ENCODE data around the gene HFM1.

Gene HFM1

DNA sequence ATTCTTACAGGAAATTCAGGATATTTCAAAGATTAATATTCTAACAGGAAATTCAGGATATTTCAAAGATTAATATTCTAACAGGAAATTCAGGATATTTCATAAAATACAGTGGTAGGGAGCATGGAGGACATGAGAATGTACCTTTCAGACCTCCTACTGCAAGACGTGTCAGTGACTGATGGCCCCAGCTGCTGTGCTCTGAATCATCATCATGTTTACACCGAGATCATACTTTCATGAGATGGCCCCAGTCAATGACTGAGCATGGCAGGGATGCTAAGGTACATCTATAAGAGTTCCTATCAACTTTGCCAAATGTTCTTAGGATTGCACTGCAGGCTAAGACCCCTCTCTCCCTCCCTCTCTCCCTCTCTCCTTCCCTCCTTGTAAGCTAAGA lies 69.0 kb downstream of the HFM1 start:
- ChIA-PET CTCF (interaction anchor here (0.6 kb wide), 1 partner anchor 166 kb away, joined by 3 read pairs; no protein-coding TSS in a partner anchor), POLR2A (no interaction called here)
- DNase-seq (ENCODE audit: extremely low spot score): no peak
- TF ChIP-seq TARDBP (IDR thresholded peaks at IDR 0.05) (no peak), L3MBTL2 (conservative IDR thresholded peaks at IDR 0.05) (no peak), CTBP1 (IDR thresholded peaks at IDR 0.05; ENCODE audit: borderline replicate concordance) (no peak), ZNF384 (IDR thresholded peaks at IDR 0.05) (no peak), HDGF (IDR thresholded peaks at IDR 0.05; ENCODE audit: borderline replicate concordance) (no peak), SUZ12 (IDR thresholded peaks at IDR 0.05) (no peak), FOXK2 (IDR thresholded peaks at IDR 0.05) (no peak), SP1 (IDR thresholded peaks at IDR 0.05) (no peak), ARNT (IDR thresholded peaks at IDR 0.05) (no peak), FOXA1 (IDR thresholded peaks at IDR 0.05) (no peak), NFRKB (IDR thresholded peaks at IDR 0.05) (no peak), LEF1 (IDR thresholded peaks at IDR 0.05; ENCODE audit: borderline replicate concordance) (no peak), BHLHE40 (IDR thresholded peaks at IDR 0.05; ENCODE audit: borderline replicate concordance) (no peak)
- TF ChIP-seq, protein P1, sequence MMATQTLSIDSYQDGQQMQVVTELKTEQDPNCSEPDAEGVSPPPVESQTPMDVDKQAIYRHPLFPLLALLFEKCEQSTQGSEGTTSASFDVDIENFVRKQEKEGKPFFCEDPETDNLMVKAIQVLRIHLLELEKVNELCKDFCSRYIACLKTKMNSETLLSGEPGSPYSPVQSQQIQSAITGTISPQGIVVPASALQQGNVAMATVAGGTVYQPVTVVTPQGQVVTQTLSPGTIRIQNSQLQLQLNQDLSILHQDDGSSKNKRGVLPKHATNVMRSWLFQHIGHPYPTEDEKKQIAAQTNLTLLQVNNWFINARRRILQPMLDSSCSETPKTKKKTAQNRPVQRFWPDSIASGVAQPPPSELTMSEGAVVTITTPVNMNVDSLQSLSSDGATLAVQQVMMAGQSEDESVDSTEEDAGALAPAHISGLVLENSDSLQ (IDR thresholded peaks at IDR 0.05): no peak

DNA sequence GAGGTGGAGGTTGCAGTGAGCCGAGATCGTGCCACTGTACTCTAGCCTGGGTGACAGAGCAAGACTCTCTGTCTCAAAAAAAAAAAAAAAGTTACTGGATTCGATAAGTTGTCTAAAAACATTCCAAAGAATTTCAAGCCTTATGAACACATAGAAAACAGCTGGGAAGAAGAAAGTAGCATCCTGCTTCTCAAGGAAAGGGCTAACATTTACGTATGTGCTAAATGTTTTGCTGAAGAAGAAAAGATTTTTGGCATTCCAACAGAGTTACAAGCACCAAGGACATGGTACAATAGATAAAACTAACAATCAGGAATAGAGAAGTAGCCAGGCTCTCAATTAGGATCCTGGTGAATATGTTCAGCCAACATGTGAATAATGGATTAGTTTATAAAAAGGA lies 69.8 kb downstream of the HFM1 start:
- no peak for DNase-seq (ENCODE audit: extremely low spot score)
- ChIA-PET POLR2A (no interaction called here), CTCF (interaction anchor here (0.6 kb wide), 1 partner anchor 167 kb away, joined by 3 read pairs; no protein-coding TSS in a partner anchor)
- TF ChIP-seq HDGF (IDR thresholded peaks at IDR 0.05; ENCODE audit: borderline replicate concordance) (no peak), CTBP1 (IDR thresholded peaks at IDR 0.05; ENCODE audit: borderline replicate concordance) (no peak), FOXK2 (IDR thresholded peaks at IDR 0.05) (no peak), LEF1 (IDR thresholded peaks at IDR 0.05; ENCODE audit: borderline replicate concordance) (no peak), FOXM1 (IDR thresholded peaks at IDR 0.05; ENCODE audit: borderline replicate concordance) (no peak), ARNT (IDR thresholded peaks at IDR 0.05) (no peak), SP1 (IDR thresholded peaks at IDR 0.05) (no peak), SUZ12 (IDR thresholded peaks at IDR 0.05) (no peak), ZNF384 (IDR thresholded peaks at IDR 0.05) (no peak), NFRKB (IDR thresholded peaks at IDR 0.05) (no peak), L3MBTL2 (conservative IDR thresholded peaks at IDR 0.05) (no peak), TARDBP (IDR thresholded peaks at IDR 0.05) (no peak), BHLHE40 (IDR thresholded peaks at IDR 0.05; ENCODE audit: borderline replicate concordance) (no peak), FOXA1 (IDR thresholded peaks at IDR 0.05) (no peak), ELF4 (IDR thresholded peaks at IDR 0.05) (no peak)
- TF ChIP-seq, protein P1 (IDR thresholded peaks at IDR 0.05): no peak

DNA sequence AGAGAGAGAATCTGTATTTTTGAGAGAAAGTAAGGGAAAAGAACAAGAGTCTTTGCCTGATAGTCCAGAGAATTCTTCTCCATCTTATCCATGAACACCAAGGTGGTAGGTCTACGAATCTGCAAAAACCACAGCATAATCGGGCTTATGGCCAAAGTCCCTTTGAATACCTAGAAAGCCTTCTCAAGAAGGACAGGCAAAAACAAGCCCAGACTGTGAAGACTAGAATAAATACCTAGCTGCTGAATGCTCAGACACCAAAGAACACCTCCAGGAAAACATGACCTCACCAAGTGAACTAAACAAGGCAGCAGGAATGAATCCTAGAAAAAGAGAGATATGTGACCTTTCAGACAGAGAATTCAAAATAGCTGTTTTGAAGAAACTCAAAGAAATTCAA lies 79.2 kb downstream of the HFM1 start:
- CTCF ChIA-PET: no interaction called here
- POLR2A ChIA-PET: no interaction called here

DNA sequence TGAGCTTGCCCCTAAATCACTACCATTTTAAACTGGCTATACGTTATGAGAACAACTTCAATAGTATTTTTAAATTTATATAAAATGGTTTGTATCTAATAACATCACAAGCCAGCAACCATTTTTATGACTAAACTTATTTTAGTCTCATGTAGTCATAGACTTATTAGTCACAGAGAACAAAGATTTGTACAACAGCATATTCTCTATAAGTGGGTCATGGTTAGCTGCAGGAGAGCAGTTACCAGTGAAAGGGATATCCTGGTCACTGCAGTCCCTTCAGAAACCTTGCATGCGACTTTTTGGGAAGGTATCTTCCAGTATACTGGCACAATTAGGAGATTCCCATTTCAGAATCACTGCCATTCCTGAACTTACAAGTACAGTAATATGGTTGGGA lies 90.0 kb downstream of the HFM1 start:
- POLR2A ChIA-PET: no interaction called here
- CTCF ChIA-PET: no interaction called here
- TF ChIP-seq FOXA1 (IDR thresholded peaks at IDR 0.05) (no peak), TARDBP (IDR thresholded peaks at IDR 0.05) (no peak), ELF4 (IDR thresholded peaks at IDR 0.05) (no peak), HDGF (IDR thresholded peaks at IDR 0.05; ENCODE audit: borderline replicate concordance) (no peak), SUZ12 (IDR thresholded peaks at IDR 0.05) (no peak)
- DNase-seq (ENCODE audit: extremely low spot score): no peak

More for the DNA sequence above, 79.2 kb downstream of the HFM1 start:
- TF ChIP-seq SP1 (IDR thresholded peaks at IDR 0.05): no peak
- TF ChIP-seq ARNT (IDR thresholded peaks at IDR 0.05): no peak
- no peak for DNase-seq (ENCODE audit: extremely low spot score)

DNA sequence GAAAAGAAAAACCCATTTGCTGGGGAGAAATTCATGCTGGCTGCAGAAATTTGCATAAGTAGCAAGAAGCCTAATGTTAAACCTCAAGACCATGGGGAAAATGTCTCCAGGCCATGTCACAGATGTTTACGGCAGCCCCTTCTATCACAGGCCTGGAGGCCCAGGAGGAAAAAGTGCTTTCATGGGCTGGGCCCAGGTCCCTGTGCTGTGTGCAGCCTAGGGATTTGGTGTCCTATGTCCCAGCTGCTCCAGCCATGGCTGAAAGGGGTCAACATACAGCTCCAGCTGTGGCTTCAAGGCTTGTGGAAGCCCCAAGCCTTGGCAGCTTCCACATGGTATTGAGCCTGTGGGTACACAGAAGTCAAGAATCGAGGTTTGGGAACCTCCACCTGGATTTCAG lies 93.0 kb downstream of the HFM1 start:
- DNase-seq (ENCODE audit: extremely low spot score): no peak
- POLR2A ChIA-PET: no interaction called here
- CTCF ChIA-PET: no interaction called here
- TF ChIP-seq BHLHE40 (IDR thresholded peaks at IDR 0.05; ENCODE audit: borderline replicate concordance): no peak
- TF ChIP-seq FOXM1 (IDR thresholded peaks at IDR 0.05; ENCODE audit: borderline replicate concordance): no peak
- TF ChIP-seq, protein P1 (IDR thresholded peaks at IDR 0.05): no peak
- TF ChIP-seq SP1 (IDR thresholded peaks at IDR 0.05): no peak
- TF ChIP-seq FOXK2 (IDR thresholded peaks at IDR 0.05): no peak
- TF ChIP-seq SUZ12 (IDR thresholded peaks at IDR 0.05): no peak
- TF ChIP-seq LEF1 (IDR thresholded peaks at IDR 0.05; ENCODE audit: borderline replicate concordance): no peak
- no peak for TF ChIP-seq CTBP1 (IDR thresholded peaks at IDR 0.05; ENCODE audit: borderline replicate concordance)
- no peak for TF ChIP-seq FOXA1 (IDR thresholded peaks at IDR 0.05)
- no peak for TF ChIP-seq NFRKB (IDR thresholded peaks at IDR 0.05)
- TF ChIP-seq HDGF (IDR thresholded peaks at IDR 0.05; ENCODE audit: borderline replicate concordance): no peak

DNA sequence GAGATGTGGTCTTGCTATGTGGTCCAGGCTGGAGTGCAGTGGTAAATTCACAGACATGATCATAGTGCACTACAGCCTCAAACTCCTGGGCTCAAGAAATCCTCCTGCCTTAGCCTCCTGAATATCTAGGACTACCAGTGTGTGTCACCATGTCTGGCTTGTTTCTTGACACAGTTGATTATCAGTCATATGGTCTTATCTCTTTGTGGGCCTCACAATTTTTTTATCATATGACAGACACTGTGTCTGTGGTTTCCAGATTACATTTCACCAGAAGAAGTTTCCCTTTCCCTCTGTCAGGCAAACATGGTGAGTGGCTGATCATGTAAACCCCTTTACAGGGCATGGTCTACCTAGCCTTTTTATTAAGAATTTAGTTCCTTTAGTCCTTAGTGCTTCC lies 96.1 kb downstream of the HFM1 start:
- POLR2A ChIA-PET: no interaction called here
- no peak for TF ChIP-seq SUZ12 (IDR thresholded peaks at IDR 0.05)
- TF ChIP-seq ZNF384 (IDR thresholded peaks at IDR 0.05): no peak
- no peak for TF ChIP-seq SP1 (IDR thresholded peaks at IDR 0.05)
- TF ChIP-seq, protein P1 (IDR thresholded peaks at IDR 0.05): no peak
- no peak for TF ChIP-seq ARNT (IDR thresholded peaks at IDR 0.05)
- no peak for TF ChIP-seq FOXK2 (IDR thresholded peaks at IDR 0.05)
- no peak for TF ChIP-seq CTBP1 (IDR thresholded peaks at IDR 0.05; ENCODE audit: borderline replicate concordance)
- no peak for DNase-seq (ENCODE audit: extremely low spot score)
- CTCF ChIA-PET: no interaction called here

Data from HEK293T (cell line).